HTR-8/SVneo (cell line): ENCODE measurements around the gene TSPEAR.
"Not testable (repeated sequence)": the region's sequence is repeated elsewhere in the genome, so short reads cannot be mapped to it uniquely, and the experiment has no call there.

ENCODE experiments used
- DNase-seq: peaks from one replicate; pipeline ENCODE4 v3.0.0; 2011; ENCODE audit warnings: low spot score, mixed read lengths; ENCODE audit not compliant: insufficient read length
- FAIRE-seq: peaks from 2 replicates; lab custom pipeline; 2011; peaks lifted over from hg19 to GRCh38; lab: Jason Lieb, UNC

Gene TSPEAR

GRCh38 chr21:44658541-44658910 lies 52.8 kb downstream of the TSPEAR start:
- FAIRE-seq (no peak), DNase-seq (no peak)

- DNase-seq: no peak
- no peak for FAIRE-seq
Observed at GRCh38 chr21:44657635-44658540, 53.5 kb downstream of the TSPEAR start, which contains the start of gene KRTAP12-3. Gene KRTAP12-3, plus strand, starts transcription at chr21:44657932. Its CDS starts 48 bp downstream, at chr21:44657980.

GRCh38 chr21:44656868-44657267 lies 54.5 kb downstream of the TSPEAR start:
- no peak for FAIRE-seq
- no peak for DNase-seq

- FAIRE-seq: no peak
Observed at GRCh38 chr21:44654576-44655175, 56.7 kb downstream of the TSPEAR start, which contains the start of gene KRTAP12-4. Gene KRTAP12-4, minus strand, starts transcription at chr21:44654659. Its CDS starts 45 bp downstream, at chr21:44654614.

GRCh38 chr21:44653656-44654575 lies 57.5 kb downstream of the TSPEAR start:
- no peak for FAIRE-seq
- DNase-seq: no peak

More at GRCh38 chr21:44654576-44655175, 56.7 kb downstream of the TSPEAR start, which contains the start of gene KRTAP12-4:
- DNase-seq: no peak

- DNase-seq: no peak
Observed at GRCh38 chr21:44653123-44653522, 58.2 kb downstream of the TSPEAR start.

GRCh38 chr21:44650973-44651675 lies 60.2 kb downstream of the TSPEAR start:
- FAIRE-seq (no peak), DNase-seq (no peak)

More at GRCh38 chr21:44653123-44653522, 58.2 kb downstream of the TSPEAR start:
- FAIRE-seq: no peak

- DNase-seq (no peak), FAIRE-seq (no peak)
Observed at GRCh38 chr21:44650265-44650972, 61.0 kb downstream of the TSPEAR start.

GRCh38 chr21:44649521-44650100 lies 61.8 kb downstream of the TSPEAR start:
- FAIRE-seq (no peak), DNase-seq (no peak)

- FAIRE-seq (no peak), DNase-seq (no peak)
Observed at GRCh38 chr21:44648557-44649311, 62.6 kb downstream of the TSPEAR start.

GRCh38 chr21:44647222-44647552 lies 64.2 kb downstream of the TSPEAR start:
- DNase-seq (no peak), FAIRE-seq (no peak)

GRCh38 chr21:44646366-44647221 lies 64.8 kb downstream of the TSPEAR start, which contains the start of gene KRTAP10-11:
Gene KRTAP10-11, plus strand, starts transcription at chr21:44646414. Its CDS starts 45 bp downstream, at chr21:44646459.
- DNase-seq: not testable (repeated sequence)
- peak; percentile 9 for FAIRE-seq

GRCh38 chr21:44644878-44645277 lies 66.5 kb downstream of the TSPEAR start:
- DNase-seq: no peak
- no peak for FAIRE-seq

- FAIRE-seq (no peak), DNase-seq (no peak)
Observed at GRCh38 chr21:44643741-44644310, 67.5 kb downstream of the TSPEAR start.

GRCh38 chr21:44640761-44641160 lies 70.6 kb downstream of the TSPEAR start:
- DNase-seq: no peak
- FAIRE-seq: no peak

GRCh38 chr21:44639331-44639655 lies 72.1 kb downstream of the TSPEAR start:
- DNase-seq (no peak), FAIRE-seq (no peak)
